ENCODE results near the gene CYP4F8. TPM values are rescaled to one million over a fixed set of nuclear protein-coding genes. Genes with fewer than 3 reads are reported as not detected.
"Not testable (repeated sequence)": the region's sequence is repeated elsewhere in the genome, so short reads cannot be mapped to it uniquely, and the experiment has no call there.

The CYP4F8 gene
- total RNA-seq, 2 experiments from 2014 or later: not detected

- Mint-ChIP-seq H3K27me3 (peaks cover 42% of the 10 kb centered on the region), H3K4me3 (no peak overlapping the region), H3K27ac (no peak overlapping the region), H3K9me3 (no peaks in the 10 kb centered on the region), H3K36me3 (ENCODE audit: low read depth) (no peaks in the 10 kb centered on the region), H3K4me1 (ENCODE audit: low read depth) (peaks cover 6% of the 10 kb centered on the region)
- Histone ChIP-seq H3K9me3 (ENCODE audit: control insufficient read depth in 1 of 2, insufficient read depth in 1 of 2, low read length in 2 of 2) (peaks cover 0 to 6% of the 10 kb centered on the region in 2 experiments), H3K4me3 (ENCODE audit: low read length) (no peak overlapping the region), H3K27me3 (ENCODE audit: control insufficient read depth in 1 of 2, insufficient read depth in 2 of 2, low read length in 2 of 2) (peaks cover 11 to 17% of the 10 kb centered on the region in 2 experiments), H3K36me3 (ENCODE audit: insufficient read depth, low read length) (no peaks in the 10 kb centered on the region), H3K4me1 (ENCODE audit: insufficient read depth, low read length) (peaks cover 8% of the 10 kb centered on the region), H3K27ac (ENCODE audit: low read depth in 1 of 2, low read length in 2 of 2) (no peak overlapping the region)
- ChIA-PET POLR2A (no interaction called here), CTCF (no interaction called here)
- DNase-seq (no peak), ATAC-seq (ENCODE audit: poor library complexity) (no peak)
- intact Hi-C loops (cut with DNase I, micrococcal nuclease): no loop called here
- no peak for TF ChIP-seq CTCF (IDR thresholded peaks at IDR 0.05)
Observed at GRCh38 chr19:15588265-15588664, 26.8 kb upstream of the CYP4F8 start.

- ATAC-seq (ENCODE audit: poor library complexity) (no peak), DNase-seq (no peak)
- intact Hi-C loops (cut with DNase I, micrococcal nuclease): no loop called here
- H3K36me3 Mint-ChIP-seq (ENCODE audit: low read depth): no peaks in the 10 kb centered on the region
- peaks cover 52% of the 10 kb centered on the region for H3K27me3 Mint-ChIP-seq
- H3K4me1 Mint-ChIP-seq (ENCODE audit: low read depth): no peaks in the 10 kb centered on the region
- no peak for TF ChIP-seq CTCF (IDR thresholded peaks at IDR 0.05)
- H3K27ac ChIP-seq (ENCODE audit: low read depth in 1 of 2, low read length in 2 of 2): no peak overlapping the region
- POLR2A ChIA-PET: no interaction called here
- no peaks in the 10 kb centered on the region for H3K9me3 Mint-ChIP-seq
- CTCF ChIA-PET: no interaction called here
- H3K4me3 ChIP-seq (ENCODE audit: low read length): no peak overlapping the region
- no peaks in the 10 kb centered on the region for H3K4me1 ChIP-seq (ENCODE audit: insufficient read depth, low read length)
- H3K4me3 Mint-ChIP-seq: no peak overlapping the region
- no peak overlapping the region for H3K27ac Mint-ChIP-seq
- H3K9me3 ChIP-seq (ENCODE audit: control insufficient read depth in 1 of 2, insufficient read depth in 1 of 2, low read length in 2 of 2): no peaks in the 10 kb centered on the region
- H3K36me3 ChIP-seq (ENCODE audit: insufficient read depth, low read length): no peaks in the 10 kb centered on the region
- H3K27me3 ChIP-seq (ENCODE audit: control insufficient read depth in 1 of 2, insufficient read depth in 2 of 2, low read length in 2 of 2): peaks cover 5 to 12% of the 10 kb centered on the region in 2 experiments
Observed at GRCh38 chr19:15589760-15590451, 25.1 kb upstream of the CYP4F8 start.

GRCh38 chr19:15591796-15592195, 23.2 kb upstream of the CYP4F8 start:
- H3K27ac ChIP-seq (ENCODE audit: low read depth in 1 of 2, low read length in 2 of 2): no peak overlapping the region
- H3K4me3 ChIP-seq (ENCODE audit: low read length): no peak overlapping the region
- no peak overlapping the region for H3K4me3 Mint-ChIP-seq
- H3K27me3 Mint-ChIP-seq: peaks cover 61% of the 10 kb centered on the region
- CTCF ChIA-PET: no interaction called here
- intact Hi-C loops (cut with DNase I, micrococcal nuclease): no loop called here
- no peaks in the 10 kb centered on the region for H3K4me1 ChIP-seq (ENCODE audit: insufficient read depth, low read length)
- no peaks in the 10 kb centered on the region for H3K36me3 ChIP-seq (ENCODE audit: insufficient read depth, low read length)
- no peaks in the 10 kb centered on the region for H3K36me3 Mint-ChIP-seq (ENCODE audit: low read depth)
- no peak overlapping the region for H3K27ac Mint-ChIP-seq
- peaks cover 10 to 14% of the 10 kb centered on the region in 2 experiments for H3K27me3 ChIP-seq (ENCODE audit: control insufficient read depth in 1 of 2, insufficient read depth in 2 of 2, low read length in 2 of 2)
- DNase-seq (no peak), ATAC-seq (ENCODE audit: poor library complexity) (no peak)
- POLR2A ChIA-PET: no interaction called here
- no peaks in the 10 kb centered on the region for H3K9me3 ChIP-seq (ENCODE audit: control insufficient read depth in 1 of 2, insufficient read depth in 1 of 2, low read length in 2 of 2)
- H3K9me3 Mint-ChIP-seq: peaks cover 9% of the 10 kb centered on the region
- no peaks in the 10 kb centered on the region for H3K4me1 Mint-ChIP-seq (ENCODE audit: low read depth)
- no peak for TF ChIP-seq CTCF (IDR thresholded peaks at IDR 0.05)

GRCh38 chr19:15592506-15592905, 22.5 kb upstream of the CYP4F8 start:
- H3K9me3 ChIP-seq (ENCODE audit: control insufficient read depth in 1 of 2, insufficient read depth in 1 of 2, low read length in 2 of 2); CTCF ChIA-PET; intact Hi-C loops (cut with DNase I, micrococcal nuclease); H3K27ac ChIP-seq (ENCODE audit: low read depth in 1 of 2, low read length in 2 of 2); H3K36me3 Mint-ChIP-seq (ENCODE audit: low read depth); H3K9me3 Mint-ChIP-seq; POLR2A ChIA-PET; H3K4me3 Mint-ChIP-seq; H3K4me1 Mint-ChIP-seq (ENCODE audit: low read depth); H3K36me3 ChIP-seq (ENCODE audit: insufficient read depth, low read length); H3K4me1 ChIP-seq (ENCODE audit: insufficient read depth, low read length); H3K27ac Mint-ChIP-seq; ATAC-seq (ENCODE audit: poor library complexity); H3K4me3 ChIP-seq (ENCODE audit: low read length): not testable (repeated sequence)
- peaks cover 10 to 14% of the 10 kb centered on the region in 2 experiments for H3K27me3 ChIP-seq (ENCODE audit: control insufficient read depth in 1 of 2, insufficient read depth in 2 of 2, low read length in 2 of 2)
- DNase-seq: peak in 1 of 14 experiments; percentile 13
- peaks cover 60% of the 10 kb centered on the region for H3K27me3 Mint-ChIP-seq

GRCh38 chr19:15593766-15594165, 21.3 kb upstream of the CYP4F8 start:
- H3K36me3 Mint-ChIP-seq (ENCODE audit: low read depth); DNase-seq; H3K4me3 Mint-ChIP-seq; intact Hi-C loops (cut with DNase I, micrococcal nuclease); H3K27ac Mint-ChIP-seq; H3K9me3 ChIP-seq (ENCODE audit: control insufficient read depth in 1 of 2, insufficient read depth in 1 of 2, low read length in 2 of 2); H3K27ac ChIP-seq (ENCODE audit: low read depth in 1 of 2, low read length in 2 of 2); H3K4me3 ChIP-seq (ENCODE audit: low read length); POLR2A ChIA-PET; ATAC-seq (ENCODE audit: poor library complexity); CTCF ChIA-PET; H3K36me3 ChIP-seq (ENCODE audit: insufficient read depth, low read length); H3K4me1 Mint-ChIP-seq (ENCODE audit: low read depth); H3K9me3 Mint-ChIP-seq; H3K4me1 ChIP-seq (ENCODE audit: insufficient read depth, low read length): not testable (repeated sequence)
- H3K27me3 Mint-ChIP-seq: peaks cover 49% of the 10 kb centered on the region
- H3K27me3 ChIP-seq (ENCODE audit: control insufficient read depth in 1 of 2, insufficient read depth in 2 of 2, low read length in 2 of 2): peaks cover 10 to 14% of the 10 kb centered on the region in 2 experiments

Data from CD4-positive, alpha-beta T cell (primary cell).